ACC112 (cell line): ENCODE measurements around the gene UGT1A3.

ENCODE experiments used
- H2AFZ ChIP-seq: fragments of 200-600 bp; sonication (generic); one replicate; pipeline ENCODE4 v1.6.0; 2017; ENCODE audit warnings: antibody characterized with exemption, low read length; ENCODE audit not compliant: unreplicated experiment
- H3K27ac ChIP-seq: fragments of 200-600 bp; sonication (generic); 2 replicates; pipeline ENCODE4 v1.5.1; 2014; ENCODE audit warnings: low read depth, mild to moderate bottlenecking, antibody characterized with exemption, low read length, moderate library complexity
- H3K27me3 ChIP-seq: fragments of 200-600 bp; sonication (generic); 2 replicates; pipeline ENCODE4 v1.6.1; 2014; ENCODE audit warnings: mild to moderate bottlenecking, antibody characterized with exemption, low read length, moderate library complexity, mixed read lengths; ENCODE audit not compliant: insufficient read depth
- H3K36me3 ChIP-seq: fragments of 200-600 bp; sonication (generic); 2 replicates; pipeline ENCODE4 v1.6.1; 2016; ENCODE audit warnings: mild to moderate bottlenecking, antibody characterized with exemption, low read length, moderate library complexity, mixed read lengths; ENCODE audit not compliant: insufficient read depth
- H3K4me1 ChIP-seq: fragments of 200-600 bp; sonication (generic); one replicate; pipeline ENCODE4 v1.6.1; 2016; ENCODE audit warnings: low read length, mixed read lengths; ENCODE audit not compliant: insufficient read depth, unreplicated experiment, control insufficient read depth
- H3K4me3 ChIP-seq: fragments of 200-600 bp; sonication (generic); 2 replicates; pipeline ENCODE4 v1.5.1; 2014; ENCODE audit warnings: mild to moderate bottlenecking, low read depth, low read length
- H3K79me2 ChIP-seq: fragments of 200-600 bp; sonication (generic); one replicate; pipeline ENCODE4 v1.6.0; 2016; ENCODE audit warnings: low read length; ENCODE audit not compliant: control insufficient read depth, unreplicated experiment, insufficient read depth

The UGT1A3 gene

GRCh38 chr2:233778030-233778429, 49.2 kb downstream of the UGT1A3 start, which contains the start of gene MROH2A:
MROH2A (plus strand) TSS chr2:233778330; CDS start chr2:233779359, 1,029 bp downstream.
- no peaks in the 10 kb centered on the region for H3K36me3 ChIP-seq
- H3K79me2 ChIP-seq, result no peaks in the 10 kb centered on the region
- H2AFZ ChIP-seq, result no peak within 1 kb of the TSS
- no peaks in the 10 kb centered on the region for H3K4me1 ChIP-seq
- H3K27me3 ChIP-seq, result peaks cover 20% of the 10 kb centered on the region; the same call in 1 of the 2 replicates
- no peak within 1 kb of the TSS for H3K27ac ChIP-seq
- no peak within 1 kb of the TSS for H3K4me3 ChIP-seq

GRCh38 chr2:233779722-233780121, 50.9 kb downstream of the UGT1A3 start:
- Histone ChIP-seq H3K4me3 (no peak overlapping the region), H3K27ac (no peak overlapping the region), H3K27me3 (peaks cover 21% of the 10 kb centered on the region; the same call in 1 of the 2 replicates), H2AFZ (no peak overlapping the region), H3K4me1 (no peaks in the 10 kb centered on the region), H3K36me3 (no peaks in the 10 kb centered on the region), H3K79me2 (no peaks in the 10 kb centered on the region)

- Histone ChIP-seq H3K27ac (no peak overlapping the region), H3K4me1 (no peaks in the 10 kb centered on the region), H3K27me3 (peaks cover 21% of the 10 kb centered on the region; the same call in 1 of the 2 replicates), H3K79me2 (no peaks in the 10 kb centered on the region), H2AFZ (no peak overlapping the region), H3K4me3 (no peak overlapping the region), H3K36me3 (no peaks in the 10 kb centered on the region)
Observed at GRCh38 chr2:233780771-233781170, 51.9 kb downstream of the UGT1A3 start.

- H3K27ac ChIP-seq, result no peak overlapping the region
- H2AFZ ChIP-seq, result no peak overlapping the region
- H3K4me3 ChIP-seq, result no peak overlapping the region
- no peaks in the 10 kb centered on the region for H3K79me2 ChIP-seq
- no peaks in the 10 kb centered on the region for H3K4me1 ChIP-seq
- H3K36me3 ChIP-seq, result no peaks in the 10 kb centered on the region
- H3K27me3 ChIP-seq, result peaks cover 11% of the 10 kb centered on the region; the same call in 1 of the 2 replicates
Observed at GRCh38 chr2:233789554-233789953, 60.7 kb downstream of the UGT1A3 start.

GRCh38 chr2:233791151-233791882, 62.5 kb downstream of the UGT1A3 start:
- Histone ChIP-seq H3K4me1 (no peaks in the 10 kb centered on the region), H3K79me2 (no peaks in the 10 kb centered on the region), H3K27me3 (peaks cover 8% of the 10 kb centered on the region; the same call in 1 of the 2 replicates), H2AFZ (no peak overlapping the region), H3K27ac (no peak overlapping the region), H3K4me3 (no peak overlapping the region), H3K36me3 (no peaks in the 10 kb centered on the region)

- Histone ChIP-seq H2AFZ (no peak overlapping the region), H3K4me3 (no peak overlapping the region), H3K27ac (no peak overlapping the region), H3K4me1 (no peaks in the 10 kb centered on the region), H3K36me3 (no peaks in the 10 kb centered on the region), H3K27me3 (0 out of 2 replicates have a peak, but pooled peaks cover 8% of the 10 kb centered on the region), H3K79me2 (no peaks in the 10 kb centered on the region)
Observed at GRCh38 chr2:233791883-233792329, 63.1 kb downstream of the UGT1A3 start.

GRCh38 chr2:233792720-233793119, 63.9 kb downstream of the UGT1A3 start:
- no peak overlapping the region for H3K4me3 ChIP-seq
- no peak overlapping the region for H2AFZ ChIP-seq
- H3K27ac ChIP-seq, result no peak overlapping the region
- no peaks in the 10 kb centered on the region for H3K79me2 ChIP-seq
- no peaks in the 10 kb centered on the region for H3K4me1 ChIP-seq
- 0 out of 2 replicates have a peak, but pooled peaks cover 13% of the 10 kb centered on the region for H3K27me3 ChIP-seq
- H3K36me3 ChIP-seq, result no peaks in the 10 kb centered on the region

- Histone ChIP-seq H3K4me3 (no peak overlapping the region), H3K79me2 (no peaks in the 10 kb centered on the region), H2AFZ (no peak overlapping the region), H3K4me1 (no peaks in the 10 kb centered on the region), H3K27me3 (peaks cover 13% of the 10 kb centered on the region; the same call in 1 of the 2 replicates), H3K27ac (no peak overlapping the region), H3K36me3 (no peaks in the 10 kb centered on the region)
Observed at GRCh38 chr2:233793465-233794127, 64.8 kb downstream of the UGT1A3 start.

GRCh38 chr2:233794128-233794658, 65.4 kb downstream of the UGT1A3 start:
- Histone ChIP-seq H2AFZ (no peak overlapping the region), H3K79me2 (no peaks in the 10 kb centered on the region), H3K4me3 (no peak overlapping the region), H3K27me3 (peaks cover 13% of the 10 kb centered on the region; the same call in 1 of the 2 replicates), H3K27ac (no peak overlapping the region), H3K4me1 (no peaks in the 10 kb centered on the region), H3K36me3 (no peaks in the 10 kb centered on the region)

- H3K27ac ChIP-seq, result no peak overlapping the region
- H3K4me3 ChIP-seq, result no peak overlapping the region
- H2AFZ ChIP-seq, result no peak overlapping the region
- H3K36me3 ChIP-seq, result no peaks in the 10 kb centered on the region
- H3K27me3 ChIP-seq, result peaks cover 19% of the 10 kb centered on the region; the same call in 1 of the 2 replicates
- H3K79me2 ChIP-seq, result no peaks in the 10 kb centered on the region
- H3K4me1 ChIP-seq, result no peaks in the 10 kb centered on the region
Observed at GRCh38 chr2:233795735-233796171, 66.9 kb downstream of the UGT1A3 start.
